HL-60 (cell line): ENCODE data around the gene MAP2K3.

Experiments
- DNase-seq, 2 experiments: peaks; one replicate each; pipeline ENCODE4 v3.0.0-alpha.2; 2010 to 2020; ENCODE audit warnings: low read depth in 1 of 2, low spot score in 1 of 2
- H3K27ac ChIP-seq: fragments of 250-450 bp; sonication (Bioruptor Pico); replicated peaks from 2 replicates; pipeline ENCODE4 v1.5.1; 2020; ENCODE audit warnings: mild to moderate bottlenecking, moderate library complexity
- H3K27me3 ChIP-seq: fragments of 250-450 bp; sonication (Bioruptor Pico); 2 replicates; pipeline ENCODE4 v1.5.1; 2021; ENCODE audit warnings: mild to moderate bottlenecking, moderate library complexity; ENCODE audit not compliant: insufficient read depth, poor library complexity, severe bottlenecking
- H3K4me3 ChIP-seq: replicated peaks from 2 replicates; pipeline ENCODE4 v1.5.1; 2011; ENCODE audit warnings: mild to moderate bottlenecking, control low read depth, low read length; ENCODE audit not compliant: insufficient read depth
- GABPA ChIP-seq: IDR thresholded peaks from 2 replicates; pipeline ENCODE4 v1.6.1; 2012; ENCODE audit warnings: low read depth
- POLR2AphosphoS5 ChIP-seq: IDR thresholded peaks from 2 replicates; pipeline ENCODE4 v1.6.1; 2012; ENCODE audit warnings: low read depth
- REST ChIP-seq: IDR thresholded peaks from 2 replicates; pipeline ENCODE4 v1.6.1; 2012; ENCODE audit warnings: low read depth; ENCODE audit not compliant: insufficient replicate concordance
- SPI1 ChIP-seq: IDR thresholded peaks from 2 replicates; pipeline ENCODE4 v1.6.1; 2012; ENCODE audit warnings: low read depth, mild to moderate bottlenecking, borderline replicate concordance
- TF ChIP-seq, protein P1 (sequence below): IDR thresholded peaks from one replicate; pipeline ENCODE4 v1.5.1; 2011; ENCODE audit warnings: low read length, control low read depth, inconsistent platforms; ENCODE audit not compliant: insufficient read depth

The MAP2K3 gene

DNA sequence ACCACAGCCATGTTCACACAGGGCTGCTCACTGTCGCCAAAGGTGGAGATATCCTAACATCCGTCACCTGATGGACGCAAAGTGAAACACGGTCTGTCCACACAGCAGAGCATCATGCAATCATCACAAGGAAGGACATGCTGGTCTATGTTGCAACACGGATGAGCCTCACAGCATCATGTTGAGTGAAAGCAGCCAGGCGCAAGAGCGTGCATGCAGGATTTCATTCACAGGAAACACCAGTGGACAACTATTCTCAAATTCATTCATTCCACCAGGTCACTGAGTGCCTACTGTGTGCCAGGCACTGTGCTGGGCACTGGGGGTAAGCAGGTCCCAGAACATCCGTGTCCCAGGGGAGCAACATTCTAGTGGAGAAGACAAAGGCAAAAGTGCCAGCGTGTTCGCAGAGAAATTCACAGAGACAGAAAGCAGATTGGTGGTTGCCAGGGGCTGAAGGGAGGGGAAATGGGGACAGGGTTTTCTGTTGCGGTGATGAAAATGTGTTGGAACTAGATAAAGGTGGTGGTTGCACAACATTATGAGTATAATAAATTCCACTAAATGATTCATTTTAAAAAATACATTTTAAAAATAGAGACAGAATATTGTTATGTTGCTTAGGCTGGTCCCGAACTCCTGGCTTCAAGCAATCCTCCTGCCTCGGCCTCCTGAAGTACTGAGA, 69.0 kb downstream of the MAP2K3 start:
- Histone ChIP-seq H3K27me3 (no peaks in the 10 kb centered on the region), H3K4me3 (no peak overlapping the region), H3K27ac (no peak overlapping the region)
- no peak for DNase-seq
- TF ChIP-seq SPI1 = no peak
- TF ChIP-seq REST = no peak

GRCh38 chr17:21354796-21355385, 70.4 kb downstream of the MAP2K3 start:
- Histone ChIP-seq H3K27ac (no peak overlapping the region), H3K27me3 (no peaks in the 10 kb centered on the region), H3K4me3 (no peak overlapping the region)
- TF ChIP-seq, protein P1, sequence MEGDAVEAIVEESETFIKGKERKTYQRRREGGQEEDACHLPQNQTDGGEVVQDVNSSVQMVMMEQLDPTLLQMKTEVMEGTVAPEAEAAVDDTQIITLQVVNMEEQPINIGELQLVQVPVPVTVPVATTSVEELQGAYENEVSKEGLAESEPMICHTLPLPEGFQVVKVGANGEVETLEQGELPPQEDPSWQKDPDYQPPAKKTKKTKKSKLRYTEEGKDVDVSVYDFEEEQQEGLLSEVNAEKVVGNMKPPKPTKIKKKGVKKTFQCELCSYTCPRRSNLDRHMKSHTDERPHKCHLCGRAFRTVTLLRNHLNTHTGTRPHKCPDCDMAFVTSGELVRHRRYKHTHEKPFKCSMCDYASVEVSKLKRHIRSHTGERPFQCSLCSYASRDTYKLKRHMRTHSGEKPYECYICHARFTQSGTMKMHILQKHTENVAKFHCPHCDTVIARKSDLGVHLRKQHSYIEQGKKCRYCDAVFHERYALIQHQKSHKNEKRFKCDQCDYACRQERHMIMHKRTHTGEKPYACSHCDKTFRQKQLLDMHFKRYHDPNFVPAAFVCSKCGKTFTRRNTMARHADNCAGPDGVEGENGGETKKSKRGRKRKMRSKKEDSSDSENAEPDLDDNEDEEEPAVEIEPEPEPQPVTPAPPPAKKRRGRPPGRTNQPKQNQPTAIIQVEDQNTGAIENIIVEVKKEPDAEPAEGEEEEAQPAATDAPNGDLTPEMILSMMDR = no peak
- TF ChIP-seq GABPA (no peak), SPI1 (no peak)
- no peak for DNase-seq

- DNase-seq = no peak
- no peak overlapping the region for H3K27ac ChIP-seq
- TF ChIP-seq SPI1 = no peak
- TF ChIP-seq POLR2AphosphoS5 = no peak
- no peak for TF ChIP-seq GABPA
- TF ChIP-seq, protein P1 = no peak
- no peak for TF ChIP-seq REST
- no peaks in the 10 kb centered on the region for H3K27me3 ChIP-seq
- H3K4me3 ChIP-seq = no peak overlapping the region
Observed at GRCh38 chr17:21355586-21355985, 71.1 kb downstream of the MAP2K3 start.

- no peaks in the 10 kb centered on the region for H3K27me3 ChIP-seq
- no peak for TF ChIP-seq POLR2AphosphoS5
- TF ChIP-seq, protein P1 = no peak
- no peak for TF ChIP-seq SPI1
- TF ChIP-seq GABPA = no peak
- no peak for TF ChIP-seq REST
Observed at GRCh38 chr17:21356537-21357127, 72.1 kb downstream of the MAP2K3 start.

More at GRCh38 chr17:21356537-21357127, 72.1 kb downstream of the MAP2K3 start:
- no peak overlapping the region for H3K4me3 ChIP-seq
- H3K27ac ChIP-seq = no peak overlapping the region
- no peak for DNase-seq
